D341Med (cell line): ENCODE measurements around the gene NUDT6.
"Not testable (repeated sequence)": the region's sequence is repeated elsewhere in the genome, so short reads cannot be mapped to it uniquely, and the experiment has no call there.

ENCODE experiments used
- DNase-seq: peaks from one replicate; pipeline ENCODE4 v3.0.0; 2012; ENCODE audit warnings: low spot score

The NUDT6 gene

DNA sequence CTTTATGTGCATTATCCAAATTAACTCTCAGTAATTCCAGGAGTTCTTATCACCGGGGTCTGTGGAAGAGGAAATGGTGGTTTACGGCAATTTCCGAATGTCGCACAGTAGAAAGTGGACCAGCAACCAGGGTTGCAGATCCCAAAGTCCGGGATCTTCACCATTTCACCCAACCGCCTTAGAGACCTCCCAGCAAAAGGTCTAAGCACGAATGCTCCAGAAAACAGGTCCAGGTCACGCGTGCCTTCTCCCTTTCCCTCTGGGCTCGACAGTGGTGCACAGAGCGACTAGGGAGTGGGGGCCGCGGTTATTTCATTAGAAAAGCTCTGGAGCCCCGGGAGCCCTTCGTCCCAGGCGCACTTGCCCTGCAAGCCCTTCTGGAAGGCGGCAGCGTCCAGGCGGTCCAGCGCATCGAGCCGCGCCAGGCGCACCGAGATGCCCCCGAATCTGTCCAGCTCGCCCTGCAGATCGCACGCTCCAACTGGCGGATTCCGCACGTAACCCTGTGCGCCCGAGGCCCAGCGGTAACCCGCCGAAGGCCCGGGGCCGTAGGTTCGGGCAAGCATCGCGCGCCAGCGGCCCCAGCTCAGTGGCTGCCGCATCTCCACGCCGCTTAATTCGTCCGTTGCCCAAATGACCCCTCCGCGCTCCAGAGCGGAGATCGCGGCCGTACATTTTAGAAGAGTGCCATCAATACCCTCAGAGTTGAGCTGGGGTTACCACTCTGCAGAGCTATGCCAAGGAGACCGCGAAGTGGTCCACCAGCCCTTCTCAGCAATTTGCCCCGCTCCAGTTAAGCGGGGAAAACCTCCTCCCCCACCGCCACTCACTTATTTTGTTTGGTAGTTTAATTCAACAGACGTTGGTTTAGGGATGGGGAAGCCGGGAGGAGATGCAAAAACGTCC is at the start of gene NUDT6:
Gene NUDT6, minus strand, starts transcription at position 627 of the 906 bp plus-strand sequence. Its CDS starts 25 bp downstream, at position 602.
- peak; percentile 75 for DNase-seq

DNA sequence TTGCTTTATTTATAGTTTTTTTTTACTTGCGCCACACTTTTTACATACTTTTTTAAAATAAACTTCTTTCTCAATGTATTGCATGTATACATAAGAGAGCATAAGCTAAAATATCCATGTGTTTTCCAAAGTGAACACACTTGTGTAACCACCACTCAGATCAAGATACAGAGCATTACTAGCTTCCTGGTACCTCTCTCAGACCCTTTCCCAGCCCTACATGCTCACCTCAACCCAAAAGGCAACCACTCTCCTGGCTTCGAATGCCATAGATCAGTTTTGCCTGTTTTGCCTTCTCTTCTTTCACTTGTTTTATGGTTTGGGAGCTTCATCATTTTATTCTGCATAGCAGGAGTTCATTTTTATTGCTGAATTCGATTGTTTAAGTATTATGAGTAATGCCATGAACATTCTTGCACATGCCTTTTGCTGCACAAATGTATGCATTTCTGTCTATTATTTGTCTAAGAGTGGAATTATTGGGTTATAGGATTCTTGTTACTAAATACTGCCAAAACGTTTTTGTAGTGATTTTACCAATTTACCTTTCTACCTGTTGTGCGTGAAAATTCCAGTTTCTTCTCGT is 45.9 kb upstream of the NUDT6 start:
- no peak for DNase-seq

DNA sequence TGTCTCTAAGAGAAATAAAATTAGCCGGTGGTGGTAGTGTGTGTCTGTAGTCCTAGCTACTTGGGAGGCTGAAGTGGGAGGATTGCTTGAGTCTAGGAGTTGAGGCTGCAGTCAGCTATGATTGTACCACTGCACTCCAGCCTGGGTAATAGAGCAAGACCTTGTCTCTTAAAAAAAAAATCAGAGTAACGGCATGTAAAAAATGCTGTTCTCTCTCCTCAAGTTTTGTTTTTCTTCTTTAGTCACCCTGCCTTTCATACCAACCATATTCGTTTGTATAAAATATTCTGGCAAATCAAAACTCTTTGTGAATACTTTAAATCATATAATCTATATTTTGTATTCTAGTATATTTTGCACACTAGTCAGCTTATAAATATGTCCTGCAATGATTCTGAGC is 44.8 kb upstream of the NUDT6 start:
- DNase-seq, result no peak

GRCh38 chr4:122966201-122966600 is 43.8 kb upstream of the NUDT6 start:
- no peak for DNase-seq

DNA sequence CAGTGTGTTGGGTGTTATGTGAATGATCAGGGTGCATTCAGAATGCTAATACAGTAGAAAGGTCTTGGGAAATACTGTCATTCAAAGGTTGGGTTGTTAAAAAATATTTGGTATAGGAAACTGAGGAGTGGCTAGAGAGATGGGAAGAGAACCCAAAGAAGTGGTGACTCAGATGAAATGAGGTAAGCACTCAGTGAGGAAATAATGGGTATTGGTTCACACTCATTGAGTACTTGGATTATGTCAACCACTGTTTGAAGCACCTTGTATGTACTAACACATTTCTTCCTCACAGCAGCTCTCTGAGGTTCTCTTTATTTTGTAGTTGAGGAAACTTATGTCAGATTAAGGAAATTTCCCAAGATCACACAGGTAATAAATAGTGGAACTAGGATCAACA is 40.8 kb upstream of the NUDT6 start:
- DNase-seq, result no peak

GRCh38 chr4:122960611-122961000 is 38.2 kb upstream of the NUDT6 start:
- no peak for DNase-seq

GRCh38 chr4:122959981-122960610 is 37.7 kb upstream of the NUDT6 start:
- no peak for DNase-seq

- no peak for DNase-seq
Observed at GRCh38 chr4:122959441-122959840, 37.0 kb upstream of the NUDT6 start.

- no peak for DNase-seq
Observed at GRCh38 chr4:122958505-122958904, 36.1 kb upstream of the NUDT6 start.

GRCh38 chr4:122953924-122954323 is 31.5 kb upstream of the NUDT6 start:
- no peak for DNase-seq

- no peak for DNase-seq
Observed at GRCh38 chr4:122952028-122952427, 29.6 kb upstream of the NUDT6 start.

DNA sequence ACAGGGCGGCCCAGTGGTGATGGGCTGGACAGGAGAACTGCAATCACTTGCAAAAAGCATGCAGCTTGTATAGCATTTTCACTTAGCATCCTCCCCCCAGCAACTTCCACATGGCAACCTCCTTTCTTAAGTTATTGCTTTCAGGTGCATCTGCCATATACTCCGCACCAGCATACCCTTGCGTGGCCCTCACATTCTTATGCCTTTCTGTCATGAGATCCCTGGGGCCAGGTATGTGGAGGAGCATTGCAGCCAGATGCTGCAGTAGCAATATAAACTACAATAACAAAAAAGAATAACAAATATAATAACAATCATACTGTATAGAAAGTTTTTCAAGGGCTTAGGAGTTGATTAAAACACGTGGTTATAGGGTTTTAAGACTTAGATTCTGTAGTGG is 26.3 kb upstream of the NUDT6 start:
- no peak for DNase-seq

DNA sequence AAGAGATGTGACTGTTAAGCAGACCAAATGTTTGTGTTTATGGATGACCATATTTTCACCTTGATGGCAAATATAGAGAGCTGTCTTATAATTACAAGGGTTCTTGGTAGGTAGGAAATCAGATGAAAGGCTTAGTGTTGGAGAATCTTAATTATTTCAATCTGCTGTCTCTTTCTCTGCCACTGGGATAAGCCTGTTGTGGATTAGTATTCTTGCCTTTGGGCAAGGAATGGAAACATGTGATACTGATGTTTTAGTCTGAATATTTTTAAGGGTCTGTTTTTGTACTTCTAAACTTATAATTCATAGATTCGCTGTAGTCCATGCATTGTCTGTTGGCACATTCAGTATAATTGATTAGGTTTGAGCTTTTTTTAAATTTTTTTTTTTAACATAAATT is 23.7 kb upstream of the NUDT6 start:
- peak; percentile 48 for DNase-seq

DNA sequence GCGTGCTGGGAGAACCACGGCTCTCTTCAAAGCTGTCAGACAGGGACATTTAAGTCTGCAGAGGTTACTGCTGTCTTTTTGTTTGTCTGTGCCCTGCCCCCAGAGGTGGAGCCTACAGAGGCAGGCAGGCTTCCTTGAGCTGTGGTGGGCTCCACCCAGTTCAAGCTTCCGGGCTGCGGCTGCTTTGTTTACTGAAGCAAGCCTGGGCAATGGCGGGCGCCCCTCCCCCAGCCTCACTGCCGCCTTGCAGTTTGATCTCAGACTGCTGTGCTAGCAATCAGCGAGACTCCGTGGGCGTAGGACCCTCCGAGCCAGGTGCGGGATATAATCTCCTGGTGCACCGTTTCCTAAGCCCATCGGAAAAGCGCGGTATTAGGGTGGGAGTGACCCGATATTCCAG is 22.7 kb upstream of the NUDT6 start:
- DNase-seq, result not testable (repeated sequence)

DNA sequence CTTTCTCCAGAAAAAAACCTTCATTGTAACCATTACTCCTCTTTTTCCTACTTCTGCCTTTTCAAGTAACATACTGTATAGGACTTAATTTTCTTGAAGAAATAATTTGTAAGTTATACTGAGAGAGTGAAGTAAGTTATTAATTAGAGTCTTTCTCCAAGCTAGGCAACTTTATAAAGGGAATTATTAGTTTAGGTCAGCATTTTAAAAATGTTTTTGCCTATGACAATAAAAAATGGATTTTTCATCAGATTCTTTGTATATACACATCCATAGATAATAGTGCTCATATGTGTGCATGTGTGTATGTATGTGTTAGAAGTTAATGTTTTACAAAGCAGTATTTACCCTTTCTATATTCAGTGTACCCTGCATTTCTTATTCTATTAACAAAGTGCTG is 10.4 kb upstream of the NUDT6 start:
- DNase-seq, result no peak

DNA sequence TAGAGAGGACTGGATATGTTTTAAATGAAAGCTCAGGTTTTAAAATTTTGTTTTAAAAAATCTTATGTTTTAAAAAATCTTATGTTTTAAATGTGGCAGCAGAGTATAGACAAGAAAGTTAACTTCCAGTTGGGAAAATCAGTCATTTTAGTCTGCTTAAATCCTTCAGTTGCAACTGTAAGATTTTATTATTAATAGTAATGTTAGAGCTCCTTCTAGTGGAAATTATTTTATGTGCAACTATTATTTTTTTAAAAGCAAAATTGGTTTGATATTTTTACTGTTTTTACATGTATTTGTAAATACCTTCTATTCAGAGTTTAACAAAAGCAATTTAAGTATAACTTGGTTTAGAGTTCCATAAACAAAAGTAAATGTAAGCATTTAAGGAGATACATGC is 8.5 kb upstream of the NUDT6 start:
- no peak for DNase-seq

GRCh38 chr4:122928930-122929329 is 6.5 kb upstream of the NUDT6 start:
- no peak for DNase-seq

DNA sequence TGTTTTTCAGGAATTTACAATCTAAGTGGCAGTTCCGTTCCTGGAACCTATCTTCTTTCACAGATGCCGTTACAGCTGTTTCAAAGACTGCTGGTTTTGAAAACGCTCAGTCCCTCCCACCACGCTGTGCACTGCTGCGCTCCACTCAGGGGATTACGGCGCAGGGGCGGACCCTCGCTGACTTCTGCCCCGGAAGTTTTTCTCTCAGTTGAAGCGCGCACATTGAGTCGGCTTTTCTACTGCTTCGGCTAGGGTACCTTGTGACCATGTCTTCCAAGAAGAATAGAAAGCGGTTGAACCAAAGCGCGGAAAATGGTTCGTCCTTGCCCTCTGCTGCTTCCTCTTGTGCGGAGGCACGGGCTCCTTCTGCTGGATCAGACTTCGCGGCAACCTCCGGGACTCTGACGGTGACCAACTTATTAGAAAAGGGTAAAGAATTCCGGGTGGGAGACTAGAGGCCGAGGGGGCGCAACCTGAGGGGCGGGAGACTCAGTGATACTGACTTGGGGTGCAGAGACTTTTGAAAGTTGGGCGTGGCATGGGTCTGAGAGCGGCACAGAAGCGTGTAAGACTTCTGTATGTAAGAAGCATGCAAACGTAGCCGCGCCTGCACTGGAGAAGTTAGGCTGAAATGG is 597 bp upstream of the NUDT6 start:
- peak; percentile 91 for DNase-seq

GRCh38 chr4:122921300-122921699 is 1.1 kb downstream of the NUDT6 start:
- DNase-seq, result no peak

- no peak for DNase-seq
Observed at GRCh38 chr4:122920473-122920872, 1.9 kb downstream of the NUDT6 start.

GRCh38 chr4:122917731-122918130 is 4.7 kb downstream of the NUDT6 start:
- no peak for DNase-seq

DNA sequence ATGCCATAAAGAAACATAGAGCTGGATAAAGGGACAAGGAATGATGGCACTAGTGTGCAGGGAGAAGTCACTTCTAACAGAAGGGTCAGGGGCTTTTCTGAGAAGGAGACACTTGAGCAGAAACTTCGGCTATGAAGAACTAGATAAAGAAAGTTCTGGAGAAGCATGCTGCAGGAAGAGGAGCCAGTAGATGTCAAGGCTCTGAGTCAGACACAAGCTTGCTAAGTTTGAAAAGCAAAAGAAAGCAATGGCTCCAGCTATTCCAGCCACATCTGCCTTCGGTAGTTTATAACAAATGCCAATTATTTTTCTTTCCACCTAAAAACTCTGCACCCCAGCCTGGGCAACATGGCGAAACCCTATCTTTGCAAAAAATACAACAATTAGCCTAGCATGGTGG is 7.5 kb downstream of the NUDT6 start:
- DNase-seq, result no peak
